GM12878 (cell line): ENCODE measurements around the gene CAMK2D. TPM values are rescaled to one million over a fixed set of nuclear protein-coding genes. Genes with fewer than 3 reads are reported as not detected.

Experiments
- ATAC-seq: fragments of 200-7000 bp; cut with Tn5 transposase; 3 replicates; pipeline ENCODE4 v1.9.1; 2020; ENCODE audit warnings: mild to moderate bottlenecking, moderate library complexity
- BruUV-seq: library from RNA; stranded (reverse); fragments of 400-500 nt; replicated peaks from 2 replicates; lab custom pipeline; 2021; lab: Mats Ljungman, UMichigan
- CTCF ChIA-PET: fragments of 300-600 bp; sonication (Branson Sonifier 250); formaldehyde crosslinking; extraction: SDS; loops from one replicate; lab custom pipeline; 2021; ENCODE audit warnings: inconsistent platforms; lab: Yijun Ruan, JAX
- POLR2A ChIA-PET: fragments of 350-600 bp; formaldehyde crosslinking; extraction: SDS; loops from one replicate; lab custom pipeline; 2021; ENCODE audit warnings: inconsistent platforms; lab: Charles Lee
- RAD21 ChIA-PET: fragments of 300-600 bp; sonication (Branson Sonifier 250); formaldehyde crosslinking; loops from one replicate; lab custom pipeline; 2023; ENCODE audit warnings: antibody characterized with exemption; ENCODE audit not compliant: unreplicated experiment; lab: Charles Lee
- SMC1A ChIA-PET: fragments of 300-600 bp; sonication (Branson Sonifier 250); formaldehyde crosslinking; loops from one replicate; lab custom pipeline; 2023; ENCODE audit not compliant: unreplicated experiment, uncharacterized antibody; lab: Charles Lee
- DNase-seq: peaks from one replicate; pipeline ENCODE4 v3.0.0-alpha.2; 2011; ENCODE audit warnings: low read depth, low spot score
- FAIRE-seq: peaks from 3 replicates; lab custom pipeline; 2011; peaks lifted over from hg19 to GRCh38; lab: Jason Lieb, UNC
- H2AFZ ChIP-seq: 2 replicates; pipeline ENCODE4 v1.6.0; 2011; ENCODE audit warnings: low read depth, low read length, control low read depth; ENCODE audit not compliant: control insufficient read depth
- H3K27ac ChIP-seq: 2 replicates; pipeline ENCODE4 v1.5.1; 2011; ENCODE audit warnings: control low read depth; ENCODE audit not compliant: control insufficient read depth, insufficient read depth
- H3K27me3 ChIP-seq, 2 experiments: replicated peaks in 1 of 2; 2 replicates each; pipeline versions ENCODE4 v1.6.0 to v1.6.1; 2011; ENCODE audit warnings: low read length in 1 of 2; ENCODE audit not compliant: control insufficient read depth in 2 of 2, insufficient read depth in 2 of 2
- H3K36me3 ChIP-seq, 2 experiments: 2 replicates each; pipeline ENCODE4 v1.5.1; 2011; ENCODE audit warnings: low read length in 1 of 2; ENCODE audit not compliant: control insufficient read depth in 2 of 2, insufficient read depth in 2 of 2
- H3K4me1 ChIP-seq: 2 replicates; pipeline ENCODE4 v1.6.1; 2011; ENCODE audit warnings: mild to moderate bottlenecking, low read length, moderate library complexity, mixed read lengths; ENCODE audit not compliant: control insufficient read depth, insufficient read depth
- H3K4me2 ChIP-seq: 2 replicates; pipeline ENCODE4 v1.6.0; 2011; ENCODE audit warnings: control low read depth; ENCODE audit not compliant: control insufficient read depth, insufficient read depth
- H3K4me3 ChIP-seq: fragments of 200-600 bp; sonication (generic); 2 replicates; pipeline ENCODE4 v1.5.1; 2016
- H3K79me2 ChIP-seq: 2 replicates; pipeline ENCODE4 v1.6.0; 2011; ENCODE audit warnings: low read length; ENCODE audit not compliant: control insufficient read depth, insufficient read depth
- H3K9ac ChIP-seq: 2 replicates; pipeline ENCODE4 v1.8.0; 2011; ENCODE audit warnings: low read length, control low read depth, mixed read lengths; ENCODE audit not compliant: control insufficient read depth, insufficient read depth
- H3K9me3 ChIP-seq: replicated peaks from 3 replicates; pipeline ENCODE4 v1.5.1; 2011; ENCODE audit warnings: mild to moderate bottlenecking, low read length; ENCODE audit not compliant: control insufficient read depth, insufficient read depth
- H4K20me1 ChIP-seq: 2 replicates; pipeline ENCODE4 v1.6.0; 2011; ENCODE audit not compliant: control insufficient read depth, insufficient read depth
- CHD4 ChIP-seq: fragments of 200-600 bp; sonication (generic); IDR thresholded peaks from 2 replicates; pipeline ENCODE4 v1.6.1; 2016; ENCODE audit warnings: mild to moderate bottlenecking
- EGR1 ChIP-seq, 2 experiments: IDR thresholded peaks; 1 replicate in 1 of 2; 2 replicates in 1 of 2; pipeline ENCODE4 v1.6.1; 2011 to 2012; ENCODE audit warnings: low read depth in 2 of 2, low read length in 2 of 2, borderline replicate concordance in 1 of 2, mild to moderate bottlenecking in 1 of 2, moderate library complexity in 1 of 2
- FOXK2 ChIP-seq: fragments of 450-650 bp; IDR thresholded peaks from 2 replicates; pipeline ENCODE4 v1.6.1; 2017; ENCODE audit warnings: mild to moderate bottlenecking, moderate library complexity
- POLR2A ChIP-seq: IDR thresholded peaks from 2 replicates; pipeline ENCODE4 v1.6.1; 2011; ENCODE audit warnings: low read depth, mild to moderate bottlenecking, low read length
- RCOR1 ChIP-seq: conservative IDR thresholded peaks from 2 replicates; pipeline ENCODE4 v1.6.1; 2012; ENCODE audit warnings: low read depth, low read length, improper control_type of control experiment
- YY1 ChIP-seq: IDR thresholded peaks from 2 replicates; pipeline ENCODE4 v1.6.1; 2011; ENCODE audit warnings: low read depth, mild to moderate bottlenecking, low read length
- ZNF217 ChIP-seq: fragments of 450-650 bp; IDR thresholded peaks from 2 replicates; pipeline ENCODE4 v1.6.1; 2017; ENCODE audit warnings: antibody characterized with exemption, mild to moderate bottlenecking
- WGBS: methylation state at CpG from one replicate; pipeline ENCODE4 v1.1.6; 2016; ENCODE audit warnings: low lambda C conversion rate; ENCODE audit not compliant: insufficient replicate concordance, insufficient coverage; ENCODE audit errors: missing lambda C conversion rate; 5-methylcytosine and 5-hydroxymethylcytosine counted together
- in situ Hi-C: fragments of 300-500 bp; cut with MboI; formaldehyde crosslinking; loops from 9 replicates; pipeline ENCODE4 v1.14.3; 2018; ENCODE audit warnings: mixed read lengths
- intact Hi-C: fragments of 100-400 bp; cut with micrococcal nuclease; formaldehyde crosslinking; loops from one replicate; pipeline ENCODE4 v1.14.2; 2022; ENCODE audit not compliant: unreplicated experiment
- polyA plus RNA-seq, 11 experiments: library from polyadenylated mRNA; depleted of rRNA in 4 of 11; unstranded in 6 of 11; stranded (reverse) in 5 of 11; fragments of >200 nt; fragmentation: Nextera tagmentation in 4 of 11; fragmentation: Illumina TruSeq in 1 of 11; extraction: Ambion mirVana in 4 of 11; extraction: Trizol in 1 of 11; gene quantifications; 1 replicate in 1 of 11; 2 replicates in 10 of 11; pipeline versions ENCODE4 v1.2.1 to v1.2.3, GENCODE V29; 2011 to 2016; ENCODE audit warnings: inconsistent platforms in 2 of 11, missing spikeins in 2 of 11, low read depth in 1 of 11
- total RNA-seq, 4 experiments: library from RNA; depleted of rRNA in 3 of 4; stranded (reverse); fragments of >200 nt in 3 of 4; fragmentation: Illumina TruSeq in 1 of 4; extraction: Trizol in 1 of 4; gene quantifications; 2 replicates each; pipeline versions ENCODE4 v1.2.1 to v1.2.3, GENCODE V29; 2013 to 2021

The CAMK2D gene
- total and polyA plus RNA-seq, 10 of the 15 experiments (the other 5 are each of a cell fraction or from before 2014, with no cell fraction given) = 6.9 to 88.5 (median 12.9) TPM

- no peak for TF ChIP-seq FOXK2
Measured at GRCh38 chr4:113469023-113469390, 292.5 kb downstream of the CAMK2D start (continued).

GRCh38 chr4:113468165-113469022 is 293.1 kb downstream of the CAMK2D start:
- Histone ChIP-seq H3K4me2 (no peak overlapping the region), H3K27ac (no peak overlapping the region), H2AFZ (no peak overlapping the region), H4K20me1 (no peaks in the 10 kb centered on the region), H3K79me2 (no peaks in the 10 kb centered on the region), H3K9me3 (no peaks in the 10 kb centered on the region), H3K27me3 (no peaks in the 10 kb centered on the region), H3K9ac (no peak overlapping the region), H3K4me3 (no peak overlapping the region), H3K4me1 (no peaks in the 10 kb centered on the region), H3K36me3 (peaks cover 0 to 5% of the 10 kb centered on the region in 2 experiments; a peak in 2 of 4 replicates)
- DNase-seq (no peak), FAIRE-seq (no peak), ATAC-seq (no peak; the same call in 2 of the 3 replicates)
- no TSS peak for BruUV-seq
- intact Hi-C loops (no loop called here), in situ Hi-C loops (no loop called here)
- ChIA-PET SMC1A (interaction anchor here (0.6 to 1.4 kb wide), 6 partner anchors 12 to 73 kb away, joined by 3 to 5 read pairs (median 4); no protein-coding TSS in a partner anchor), POLR2A (no interaction called here), CTCF (no interaction called here), RAD21 (no interaction called here)
- no peak for TF ChIP-seq POLR2A
- TF ChIP-seq CHD4 = no peak
- WGBS = 87% methylated on average over 8 of the region's 8 CpGs

GRCh38 chr4:113467581-113467980 is 294.0 kb downstream of the CAMK2D start:
- FAIRE-seq (no peak), ATAC-seq (no peak)
- BruUV-seq = no TSS peak
- ChIA-PET SMC1A (interaction anchor here (0.7 to 1.4 kb wide), 7 partner anchors 11 to 548 kb away, joined by 3 to 5 read pairs (median 3); no protein-coding TSS in a partner anchor), RAD21 (no interaction called here)
- Histone ChIP-seq H3K79me2 (no peaks in the 10 kb centered on the region), H3K4me2 (no peak overlapping the region), H2AFZ (no peak overlapping the region), H3K36me3 (peaks cover 0 to 5% of the 10 kb centered on the region in 2 experiments; a peak in 2 of 4 replicates), H3K27me3 (no peaks in the 10 kb centered on the region), H3K9ac (no peak overlapping the region), H3K4me1 (no peaks in the 10 kb centered on the region)
- intact Hi-C loops = no loop called here
- WGBS = 91% methylated on average over 2 of the region's 2 CpGs
- TF ChIP-seq YY1 (no peak), EGR1 (IDR thresholded peaks at IDR 0.05; ENCODE audit: borderline replicate concordance in 1 of 2, low read depth in 2 of 2, low read length in 2 of 2) (no peak), ZNF217 (no peak), RCOR1 (no peak)
- TF ChIP-seq, all 136 proteins: peak for 0
- ChIA-PET POLR2A (no interaction called here), CTCF (interaction anchor here (1.2 kb wide), 1 partner anchor 74 kb away, joined by 3 read pairs; no protein-coding TSS in a partner anchor)
- Histone ChIP-seq H4K20me1 (no peaks in the 10 kb centered on the region), H3K27ac (no peak overlapping the region), H3K9me3 (no peaks in the 10 kb centered on the region), H3K4me3 (no peak overlapping the region)
- in situ Hi-C loops = no loop called here
- no peak for DNase-seq
